ENCODE measurements around the gene MIS12.

- TF ChIP-seq CTCF (IDR thresholded peaks at IDR 0.05; ENCODE audit: insufficient read depth, low read length, poor library complexity, severe bottlenecking): no peak
- no peak for TF ChIP-seq EZH2phosphoT487 (conservative IDR thresholded peaks at IDR 0.05; ENCODE audit: low read length)
These were observed 44.7 kb downstream of the MIS12 start for GRCh38 chr17:5531085-5531418.

All from SU-DHL-6 (cell line).